Gastrocnemius medialis (tissue), 4 donors: ENCODE measurements around the gene OCA2. TPM values are rescaled to one million over a fixed set of nuclear protein-coding genes. Genes with fewer than 3 reads are reported as not detected.

Source experiments
- ATAC-seq, 2 donors: fragments of 150-250 bp; one replicate each; pipeline ENCODE4 v1.9.1; 2016
- DNase-seq, 2 donors: peaks; one replicate each; pipeline ENCODE4 v3.0.0-alpha.2; 2019
- H3K27ac ChIP-seq, 4 donors: fragments of 200-600 bp; sonication (generic); 1 replicate in 1 of 4; 2 replicates in 3 of 4; pipeline ENCODE4 v1.5.1; 2016 to 2018; ENCODE audit warnings: mild to moderate bottlenecking in 2 of 4, moderate library complexity in 1 of 4
- H3K27me3 ChIP-seq, 3 donors: fragments of 200-600 bp; sonication (generic) in 2 of 3; 1 replicate in 1 of 3; 2 replicates in 2 of 3; pipeline versions ENCODE4 v1.5.1 to v1.6.0; 2016 to 2019; ENCODE audit warnings: mild to moderate bottlenecking in 1 of 3, moderate library complexity in 1 of 3
- H3K36me3 ChIP-seq, 2 donors: fragments of 200-600 bp; sonication (generic) in 1 of 2; one replicate each; pipeline ENCODE4 v1.5.1; 2017 to 2018
- H3K4me1 ChIP-seq, 2 donors: fragments of 200-600 bp; sonication (generic) in 1 of 2; one replicate each; pipeline ENCODE4 v1.5.1; 2016 to 2017; ENCODE audit warnings: mild to moderate bottlenecking in 2 of 2
- H3K4me3 ChIP-seq, 4 donors: fragments of 200-600 bp; sonication (generic) in 3 of 4; 1 replicate in 1 of 4; 2 replicates in 3 of 4; pipeline ENCODE4 v1.5.1; 2016 to 2019; ENCODE audit warnings: mild to moderate bottlenecking in 2 of 4
- H3K9me3 ChIP-seq, 3 donors: fragments of 200-600 bp; sonication (generic) in 2 of 3; 1 replicate in 1 of 3; 2 replicates in 2 of 3; pipeline ENCODE4 v1.5.1; 2016 to 2019
- CTCF ChIP-seq, 5 experiments: fragments of 450-650 bp in 3 of 5; fragments of 200-600 bp in 2 of 5; sonication (generic) in 2 of 5; IDR thresholded peaks in 4 of 5; conservative IDR thresholded peaks in 1 of 5; 1 replicate in 4 of 5; 2 replicates in 1 of 5; pipeline ENCODE4 v1.5.1; 2016 to 2019; ENCODE audit warnings: antibody characterized with exemption in 5 of 5, mild to moderate bottlenecking in 3 of 5, moderate library complexity in 3 of 5
- POLR2A ChIP-seq, 2 donors: fragments of 450-650 bp; IDR thresholded peaks; one replicate each; pipeline ENCODE4 v1.6.1; 2017; ENCODE audit warnings: antibody characterized with exemption in 2 of 2, mild to moderate bottlenecking in 2 of 2, moderate library complexity in 2 of 2
- in situ Hi-C, 4 donors: fragments of 200-750 bp; cut with MboI; loops; one replicate each; pipeline versions ENCODE4 v1.15.0 to v1.8.0; 2017; ENCODE audit warnings: low sequenced_read_pairs in 4 of 4
- intact Hi-C: fragments of 100-400 bp; cut with DNase I; formaldehyde crosslinking; loops from one replicate; pipeline ENCODE4 v1.15.1; 2023; ENCODE audit warnings: low total_unique reads
- total RNA-seq, 4 donors: library from RNA; depleted of rRNA; stranded (reverse); fragments of >200 nt; gene quantifications; one replicate each; pipeline versions ENCODE4 v1.1.0 to v1.2.3, GENCODE V29; 2016

The OCA2 gene
- total RNA-seq, 4 donors from 2014 or later: 0.16 to 0.63 (median 0.41) TPM; not detected in 1

GRCh38 chr15:27870320-27870719 lies 228.8 kb downstream of the OCA2 start:
- H3K27ac ChIP-seq: no peak overlapping the region
- H3K4me3 ChIP-seq: no peak overlapping the region
- intact Hi-C loops: no loop called here
- no peak for DNase-seq
- ATAC-seq: no peak
- H3K27me3 ChIP-seq: peaks cover 0 to 3% (median 0%) of the 10 kb centered on the region in 3 donors
- TF ChIP-seq POLR2A (IDR thresholded peaks at IDR 0.05) (no peak), CTCF (IDR thresholded peaks at IDR 0.05 in 4 of 5, conservative IDR thresholded peaks at IDR 0.05 in 1 of 5) (no peak)
- H3K36me3 ChIP-seq: no peaks in the 10 kb centered on the region
- in situ Hi-C loops: no loop called here
- H3K4me1 ChIP-seq: no peaks in the 10 kb centered on the region
- no peaks in the 10 kb centered on the region for H3K9me3 ChIP-seq

- intact Hi-C loops (no loop called here), in situ Hi-C loops (no loop called here)
- Histone ChIP-seq H3K27me3 (peaks cover 0 to 3% (median 0%) of the 10 kb centered on the region in 3 donors), H3K4me1 (no peaks in the 10 kb centered on the region), H3K9me3 (no peaks in the 10 kb centered on the region), H3K36me3 (no peaks in the 10 kb centered on the region), H3K27ac (no peak overlapping the region), H3K4me3 (no peak overlapping the region)
- ATAC-seq (no peak), DNase-seq (no peak)
- TF ChIP-seq POLR2A (IDR thresholded peaks at IDR 0.05) (no peak), CTCF (IDR thresholded peaks at IDR 0.05 in 4 of 5, conservative IDR thresholded peaks at IDR 0.05 in 1 of 5) (no peak)
Measured at GRCh38 chr15:27869697-27870281, 229.3 kb downstream of the OCA2 start.

GRCh38 chr15:27868828-27869404 lies 230.2 kb downstream of the OCA2 start:
- Histone ChIP-seq H3K9me3 (no peaks in the 10 kb centered on the region), H3K27ac (no peak overlapping the region), H3K4me3 (no peak overlapping the region), H3K27me3 (peaks cover 0 to 3% (median 0%) of the 10 kb centered on the region in 3 donors), H3K36me3 (no peaks in the 10 kb centered on the region), H3K4me1 (no peaks in the 10 kb centered on the region)
- intact Hi-C loops: no loop called here
- no peak for TF ChIP-seq CTCF (IDR thresholded peaks at IDR 0.05 in 4 of 5, conservative IDR thresholded peaks at IDR 0.05 in 1 of 5)
- TF ChIP-seq POLR2A (IDR thresholded peaks at IDR 0.05): no peak
- in situ Hi-C loops: no loop called here
- no peak for ATAC-seq
- DNase-seq: no peak

- H3K27me3 ChIP-seq: peaks cover 0 to 3% (median 0%) of the 10 kb centered on the region in 3 donors
- no peak overlapping the region for H3K4me3 ChIP-seq
- intact Hi-C loops (no loop called here), in situ Hi-C loops (no loop called here)
- no peaks in the 10 kb centered on the region for H3K9me3 ChIP-seq
- no peaks in the 10 kb centered on the region for H3K36me3 ChIP-seq
- H3K27ac ChIP-seq: no peak overlapping the region
- ATAC-seq (no peak), DNase-seq (no peak)
- no peaks in the 10 kb centered on the region for H3K4me1 ChIP-seq
- TF ChIP-seq CTCF (IDR thresholded peaks at IDR 0.05 in 4 of 5, conservative IDR thresholded peaks at IDR 0.05 in 1 of 5): no peak
- no peak for TF ChIP-seq POLR2A (IDR thresholded peaks at IDR 0.05)
Measured at GRCh38 chr15:27867861-27868260, 231.3 kb downstream of the OCA2 start.
